DND-41 (cell line): Measurements from ENCODE around the gene ZFHX3.

Experiments
- CTCF ChIP-seq: IDR thresholded peaks from 2 replicates; pipeline ENCODE4 v1.5.1; 2012; ENCODE audit warnings: borderline replicate concordance, low read length, moderate library complexity, mild to moderate bottlenecking; ENCODE audit not compliant: poor library complexity, severe bottlenecking; ENCODE audit errors: extremely low read depth
- EZH2 ChIP-seq: IDR thresholded peaks from 3 replicates; pipeline ENCODE4 v1.6.1; 2012; ENCODE audit warnings: borderline replicate concordance, low read depth, mild to moderate bottlenecking, moderate library complexity, low read length, inconsistent platforms; ENCODE audit not compliant: severe bottlenecking

- TF ChIP-seq CTCF (no peak), EZH2 (no peak)
Observed at GRCh38 chr16:72936408-72936807, 111.5 kb downstream of the ZFHX3 start.
